ENCODE measurements around the gene HOXA3. TPM values are rescaled to one million over a fixed set of nuclear protein-coding genes. Genes with fewer than 3 reads are reported as not detected.

Gene HOXA3
- total and polyA plus RNA-seq, 7 donors, result 3.9 to 20.8 (median 10.3) TPM

DNA sequence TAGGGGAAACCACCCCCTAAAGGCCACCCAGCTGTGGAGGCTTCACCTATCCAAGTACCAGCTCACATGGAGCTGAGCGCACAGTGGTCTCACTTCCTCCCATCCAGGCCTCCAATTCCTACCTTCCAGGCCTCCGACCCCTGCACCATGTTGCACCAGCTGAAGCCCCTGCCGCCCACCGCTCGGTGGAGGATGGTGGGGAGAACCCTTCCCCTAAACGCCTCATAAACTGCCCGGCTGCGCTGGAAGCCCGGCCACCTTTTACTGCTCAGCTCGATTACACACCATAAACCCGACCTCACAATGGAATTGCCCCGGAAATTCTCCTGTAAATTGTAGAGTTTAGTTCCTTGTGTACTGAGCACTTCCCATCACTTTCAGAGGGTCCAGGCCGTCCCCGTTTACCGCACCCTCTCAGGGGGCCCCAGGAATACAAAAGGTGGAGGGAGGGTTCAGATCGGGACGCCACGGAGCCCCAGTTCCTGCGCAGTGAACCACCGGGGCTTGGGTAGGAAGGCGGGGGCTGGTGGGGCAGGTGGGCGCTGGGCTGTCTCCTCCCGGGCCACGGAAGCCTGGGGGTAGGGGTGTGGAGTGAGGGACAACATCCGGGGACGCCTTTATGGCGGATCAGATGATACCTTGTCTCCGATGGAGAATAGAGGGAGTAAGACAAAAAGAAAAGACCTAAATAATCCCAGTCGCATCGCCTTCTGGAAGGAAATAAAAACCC is 5.5 kb upstream of the HOXA3 start:
- TF ChIP-seq POLR2AphosphoS5 (IDR thresholded peaks at IDR 0.05) (no peak), EP300 (IDR thresholded peaks at IDR 0.05) (no peak), POLR2A (IDR thresholded peaks at IDR 0.05) (no peak)
- TF ChIP-seq, protein P1, sequence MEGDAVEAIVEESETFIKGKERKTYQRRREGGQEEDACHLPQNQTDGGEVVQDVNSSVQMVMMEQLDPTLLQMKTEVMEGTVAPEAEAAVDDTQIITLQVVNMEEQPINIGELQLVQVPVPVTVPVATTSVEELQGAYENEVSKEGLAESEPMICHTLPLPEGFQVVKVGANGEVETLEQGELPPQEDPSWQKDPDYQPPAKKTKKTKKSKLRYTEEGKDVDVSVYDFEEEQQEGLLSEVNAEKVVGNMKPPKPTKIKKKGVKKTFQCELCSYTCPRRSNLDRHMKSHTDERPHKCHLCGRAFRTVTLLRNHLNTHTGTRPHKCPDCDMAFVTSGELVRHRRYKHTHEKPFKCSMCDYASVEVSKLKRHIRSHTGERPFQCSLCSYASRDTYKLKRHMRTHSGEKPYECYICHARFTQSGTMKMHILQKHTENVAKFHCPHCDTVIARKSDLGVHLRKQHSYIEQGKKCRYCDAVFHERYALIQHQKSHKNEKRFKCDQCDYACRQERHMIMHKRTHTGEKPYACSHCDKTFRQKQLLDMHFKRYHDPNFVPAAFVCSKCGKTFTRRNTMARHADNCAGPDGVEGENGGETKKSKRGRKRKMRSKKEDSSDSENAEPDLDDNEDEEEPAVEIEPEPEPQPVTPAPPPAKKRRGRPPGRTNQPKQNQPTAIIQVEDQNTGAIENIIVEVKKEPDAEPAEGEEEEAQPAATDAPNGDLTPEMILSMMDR (IDR thresholded peaks at IDR 0.05), result no peak
- 11 to 29% methylated on average over 30 of the region's 30 CpGs for WGBS, 2 donors
- Histone ChIP-seq H3K4me1 (peaks cover 0 to 57% (median 50%) of the 10 kb centered on the region in 4 donors), H3K36me3 (no peaks in the 10 kb centered on the region), H3K27ac (peak overlapping the region in 2 of 4 donors; percentile 83 to 91), H3K4me3 (no peak overlapping the region), H3K9me3 (no peaks in the 10 kb centered on the region), H3K27me3 (no peaks in the 10 kb centered on the region)
- intact Hi-C loops (cut with DNase I), result loop anchor here (5.0 kb wide), 2 partner anchors 301 to 1206 kb away; no protein-coding TSS in a partner anchor
- peak; percentile 60 for DNase-seq

DNA sequence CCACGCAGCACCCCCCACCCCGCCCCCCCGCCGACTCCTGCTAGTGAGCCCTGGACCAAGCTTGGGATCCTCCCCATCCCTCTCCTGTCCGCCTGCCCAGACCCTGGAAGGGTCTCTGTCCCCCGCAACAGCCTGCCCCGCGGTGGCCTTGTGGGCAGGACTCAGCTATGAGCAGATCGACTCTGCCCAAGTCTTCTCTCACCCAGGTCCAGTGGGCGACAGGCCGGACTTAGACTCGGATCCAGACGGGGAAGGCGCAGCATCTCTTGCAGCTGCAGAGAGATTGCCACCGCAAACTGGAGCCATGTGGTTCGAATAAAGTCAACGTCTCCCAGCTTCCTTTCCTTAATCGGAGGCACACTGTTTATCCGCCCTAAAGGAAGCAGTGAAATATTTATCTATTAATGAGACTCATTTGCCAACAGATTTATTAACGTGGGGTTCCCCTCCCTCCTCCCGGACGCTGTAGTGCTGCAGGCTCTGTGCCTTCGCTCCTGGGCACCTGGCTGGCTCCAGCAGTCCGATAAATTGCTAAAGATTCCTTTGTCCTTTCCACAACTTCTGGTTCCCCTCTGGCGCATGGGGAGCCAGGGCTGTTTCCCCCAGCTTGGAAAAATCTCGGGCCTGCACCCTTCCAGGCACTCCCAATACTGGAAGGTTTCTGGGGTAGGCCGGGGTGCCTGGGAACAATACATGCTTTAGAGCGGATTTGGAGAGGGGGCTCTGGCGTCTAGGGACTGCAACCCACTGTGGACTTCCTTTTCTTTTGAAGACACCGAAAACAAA is 4.7 kb upstream of the HOXA3 start:
- TF ChIP-seq POLR2AphosphoS5 (IDR thresholded peaks at IDR 0.05) (no peak), EP300 (IDR thresholded peaks at IDR 0.05) (no peak), POLR2A (IDR thresholded peaks at IDR 0.05) (no peak)
- TF ChIP-seq, protein P1 (IDR thresholded peaks at IDR 0.05), result no peak
- peaks cover 0 to 56% (median 49%) of the 10 kb centered on the region in 4 donors for H3K4me1 ChIP-seq
- no peaks in the 10 kb centered on the region for H3K9me3 ChIP-seq
- H3K36me3 ChIP-seq, result no peaks in the 10 kb centered on the region
- H3K27me3 ChIP-seq, result no peaks in the 10 kb centered on the region
- intact Hi-C loops (cut with DNase I), result loop anchor here (5.0 kb wide), 2 partner anchors 300 to 1205 kb away; no protein-coding TSS in a partner anchor
- peak overlapping the region; percentile 51 to 76 (median 64) for H3K4me3 ChIP-seq
- peak overlapping the region in 3 of 4 donors; percentile 83 to 96 (median 91) for H3K27ac ChIP-seq
- 5 to 12% methylated on average over 30 of the region's 30 CpGs for WGBS, 2 donors
- peak; percentile 74 for DNase-seq

DNA sequence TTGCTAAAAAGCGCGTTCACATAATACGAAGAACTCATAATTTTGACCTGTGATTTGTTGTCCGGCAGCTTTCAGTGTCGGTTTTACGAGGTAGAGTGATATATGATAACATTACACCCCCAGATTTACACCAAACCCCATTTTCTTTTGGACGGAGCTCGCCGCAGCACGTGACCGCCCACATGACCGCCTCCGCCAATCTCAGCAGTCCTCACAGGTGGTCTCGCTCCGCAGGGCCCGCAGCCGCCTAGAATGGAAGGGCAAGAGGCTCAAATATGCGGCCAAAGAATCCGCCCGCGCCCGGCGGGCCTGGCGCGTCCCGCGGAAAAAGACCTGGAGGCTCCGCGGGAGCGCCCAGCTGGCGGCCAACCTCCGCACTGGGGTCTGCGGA is 4.1 kb upstream of the HOXA3 start, which contains the start of gene HOXA7:
HOXA7 (minus strand) TSS at position 168 of the 391 bp plus-strand sequence; CDS start at position 38, 130 bp downstream.
- H3K4me1 ChIP-seq, result peaks cover 0 to 53% (median 43%) of the 10 kb centered on the region in 4 donors
- peak within 1 kb of the TSS; percentile 51 to 76 (median 64) for H3K4me3 ChIP-seq
- intact Hi-C loops (cut with DNase I), result loop anchor here (5.0 kb wide), 2 partner anchors 299 to 1204 kb away; no protein-coding TSS in a partner anchor
- TF ChIP-seq, protein P1 (IDR thresholded peaks at IDR 0.05), result no peak
- TF ChIP-seq EP300 (IDR thresholded peaks at IDR 0.05), result no peak
- TF ChIP-seq POLR2AphosphoS5 (IDR thresholded peaks at IDR 0.05), result peak; percentile 60 to 79 (median 74)
- peak; percentile 8 to 39 for TF ChIP-seq POLR2A (IDR thresholded peaks at IDR 0.05)
- peak within 1 kb of the TSS in 3 of 4 donors; percentile 83 to 96 (median 91) for H3K27ac ChIP-seq
- peak; percentile 96 for DNase-seq
- H3K9me3 ChIP-seq, result no peaks in the 10 kb centered on the region
- no peaks in the 10 kb centered on the region for H3K36me3 ChIP-seq
- no peaks in the 10 kb centered on the region for H3K27me3 ChIP-seq
- 1% methylated on average over 33 of the region's 33 CpGs for WGBS, 2 donors

DNA sequence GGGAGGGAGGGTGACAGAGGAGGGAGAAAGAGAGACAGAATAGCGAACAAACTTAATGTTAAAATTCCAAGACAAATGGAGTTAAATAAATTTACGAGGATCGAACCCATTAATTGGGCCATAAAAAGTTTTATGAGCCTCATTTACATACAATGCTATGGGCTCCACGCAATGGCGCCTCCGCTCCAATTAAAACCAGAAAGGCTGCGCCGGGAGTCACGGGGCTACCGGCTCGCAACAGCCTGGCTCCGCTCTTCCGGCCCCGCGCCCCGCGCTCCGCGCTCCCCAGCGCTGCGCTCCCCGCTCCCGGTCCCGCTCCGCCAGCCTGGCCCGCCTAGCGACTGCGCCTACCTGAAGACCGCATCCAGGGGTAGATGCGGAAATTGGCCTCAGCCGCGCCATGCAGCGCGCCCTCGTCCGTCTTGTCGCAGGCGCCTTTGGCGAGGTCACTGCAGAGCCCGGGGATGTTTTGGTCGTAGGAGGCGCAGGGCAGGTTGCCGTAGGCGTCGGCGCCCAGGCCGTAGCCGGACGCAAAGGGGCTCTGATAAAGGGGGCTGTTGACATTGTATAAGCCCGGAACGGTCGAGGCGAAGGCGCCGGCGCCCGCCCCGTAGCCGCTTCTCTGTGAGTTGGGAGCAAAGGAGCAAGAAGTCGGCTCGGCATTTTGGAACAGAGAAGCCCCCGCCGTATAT is 3.6 kb upstream of the HOXA3 start:
- peak overlapping the region; percentile 51 to 76 (median 64) for H3K4me3 ChIP-seq
- no peaks in the 10 kb centered on the region for H3K36me3 ChIP-seq
- peaks cover 0 to 52% (median 38%) of the 10 kb centered on the region in 4 donors for H3K4me1 ChIP-seq
- peak overlapping the region in 3 of 4 donors; percentile 83 to 96 (median 91) for H3K27ac ChIP-seq
- 1% methylated on average over 63 of the region's 63 CpGs for WGBS, 2 donors
- DNase-seq, result peak; percentile 80
- intact Hi-C loops (cut with DNase I), result loop anchor here (5.0 kb wide), 2 partner anchors 299 to 1204 kb away; no protein-coding TSS in a partner anchor
- no peaks in the 10 kb centered on the region for H3K9me3 ChIP-seq
- H3K27me3 ChIP-seq, result no peaks in the 10 kb centered on the region
- TF ChIP-seq POLR2A (IDR thresholded peaks at IDR 0.05), result peak in 1 of 2 donors; percentile 45
- TF ChIP-seq EP300 (IDR thresholded peaks at IDR 0.05), result no peak
- peak; percentile 14 to 72 (median 48) for TF ChIP-seq POLR2AphosphoS5 (IDR thresholded peaks at IDR 0.05)
- TF ChIP-seq, protein P1 (IDR thresholded peaks at IDR 0.05), result no peak
